A673 (cell line): ENCODE data around the gene HLCS. TPM values are rescaled to one million over a fixed set of nuclear protein-coding genes. Genes with fewer than 3 reads are reported as not detected.

Experiments used
- BruUV-seq: library from RNA; stranded (reverse); fragments of 400-500 nt; replicated peaks from 2 replicates; lab custom pipeline; 2021; lab: Mats Ljungman, UMichigan
- CTCF ChIA-PET: fragments of 300-600 bp; sonication (Branson Sonifier 250); formaldehyde crosslinking; loops from one replicate; lab custom pipeline; 2022; ENCODE audit warnings: antibody characterized with exemption; lab: Charles Lee
- POLR2A ChIA-PET: fragments of 300-600 bp; sonication (Branson Sonifier 250); formaldehyde crosslinking; loops from one replicate; lab custom pipeline; 2022; ENCODE audit warnings: antibody characterized with exemption; ENCODE audit not compliant: low non-redundant PET; lab: Charles Lee
- DNase-seq: peaks from one replicate; pipeline ENCODE4 v3.0.0-alpha.2; 2015; ENCODE audit warnings: low spot score
- H3K27ac ChIP-seq: fragments of 200-600 bp; sonication (generic); 2 replicates; pipeline ENCODE4 v1.5.1; 2016; ENCODE audit warnings: mixed run types, low read depth, mild to moderate bottlenecking, mixed read lengths, antibody characterized with exemption, low read length; ENCODE audit not compliant: poor library complexity, severe bottlenecking
- H3K27me3 ChIP-seq: fragments of 200-600 bp; sonication (generic); replicated peaks from 2 replicates; pipeline ENCODE4 v1.6.1; 2017; ENCODE audit warnings: mixed run types, low read depth, mild to moderate bottlenecking, mixed read lengths, antibody characterized with exemption, low read length; ENCODE audit not compliant: insufficient read depth, poor library complexity
- H3K36me3 ChIP-seq: fragments of 200-600 bp; sonication (generic); 2 replicates; pipeline ENCODE4 v1.6.1; 2016; ENCODE audit warnings: mixed run types, mild to moderate bottlenecking, mixed read lengths, antibody characterized with exemption, low read length; ENCODE audit not compliant: insufficient read depth, poor library complexity, severe bottlenecking
- H3K4me1 ChIP-seq: fragments of 200-600 bp; sonication (generic); 2 replicates; pipeline ENCODE4 v1.6.1; 2017; ENCODE audit warnings: mixed run types, mild to moderate bottlenecking, mixed read lengths, antibody characterized with exemption, low read length; ENCODE audit not compliant: insufficient read depth, poor library complexity, severe bottlenecking
- H3K4me3 ChIP-seq: fragments of 200-600 bp; sonication (generic); 2 replicates; pipeline ENCODE4 v1.5.1; 2016; ENCODE audit warnings: low read depth, mixed run types, mild to moderate bottlenecking, mixed read lengths, low read length; ENCODE audit not compliant: poor library complexity, severe bottlenecking
- H3K9me3 ChIP-seq: fragments of 200-600 bp; sonication (generic); 2 replicates; pipeline ENCODE4 v1.6.1; 2016; ENCODE audit warnings: mixed run types, low read depth, mild to moderate bottlenecking, mixed read lengths, antibody characterized with exemption, low read length; ENCODE audit not compliant: poor library complexity, severe bottlenecking
- EZH2 ChIP-seq: fragments of 200-600 bp; sonication (generic); IDR thresholded peaks from 2 replicates; pipeline ENCODE4 v1.6.1; 2017; ENCODE audit warnings: borderline replicate concordance, low read depth, mild to moderate bottlenecking, mixed read lengths, antibody characterized with exemption, low read length; ENCODE audit not compliant: poor library complexity, severe bottlenecking
- intact Hi-C: fragments of 100-400 bp; cut with micrococcal nuclease; formaldehyde crosslinking; loops from one replicate; pipeline ENCODE4 v1.10.0; 2022; ENCODE audit not compliant: unreplicated experiment
- total RNA-seq: library from RNA; stranded (reverse); gene quantifications from 2 replicates; pipeline ENCODE4 v1.2.3, GENCODE V29; 2021
- TF ChIP-seq, protein P1 (sequence below): fragments of 300-800, 200-600 bp; sonication (generic); conservative IDR thresholded peaks from 2 replicates; pipeline ENCODE4 v1.5.1; 2017; ENCODE audit warnings: low read depth, mild to moderate bottlenecking, antibody characterized with exemption, low read length, moderate library complexity, mixed read lengths

The HLCS gene
- total RNA-seq, 1 experiment from 2014 or later: 15.3 TPM

GRCh38 chr21:36783612-36784374 is 182.7 kb downstream of the HLCS start:
- peaks cover 13% of the 10 kb centered on the region for H3K4me1 ChIP-seq
- no peak overlapping the region for H3K27ac ChIP-seq
- no peaks in the 10 kb centered on the region for H3K27me3 ChIP-seq
- H3K4me3 ChIP-seq: no peak overlapping the region
- CTCF ChIA-PET: no interaction called here
- no peak for DNase-seq
- H3K9me3 ChIP-seq: no peaks in the 10 kb centered on the region
- no peak for TF ChIP-seq EZH2
- TF ChIP-seq, protein P1, sequence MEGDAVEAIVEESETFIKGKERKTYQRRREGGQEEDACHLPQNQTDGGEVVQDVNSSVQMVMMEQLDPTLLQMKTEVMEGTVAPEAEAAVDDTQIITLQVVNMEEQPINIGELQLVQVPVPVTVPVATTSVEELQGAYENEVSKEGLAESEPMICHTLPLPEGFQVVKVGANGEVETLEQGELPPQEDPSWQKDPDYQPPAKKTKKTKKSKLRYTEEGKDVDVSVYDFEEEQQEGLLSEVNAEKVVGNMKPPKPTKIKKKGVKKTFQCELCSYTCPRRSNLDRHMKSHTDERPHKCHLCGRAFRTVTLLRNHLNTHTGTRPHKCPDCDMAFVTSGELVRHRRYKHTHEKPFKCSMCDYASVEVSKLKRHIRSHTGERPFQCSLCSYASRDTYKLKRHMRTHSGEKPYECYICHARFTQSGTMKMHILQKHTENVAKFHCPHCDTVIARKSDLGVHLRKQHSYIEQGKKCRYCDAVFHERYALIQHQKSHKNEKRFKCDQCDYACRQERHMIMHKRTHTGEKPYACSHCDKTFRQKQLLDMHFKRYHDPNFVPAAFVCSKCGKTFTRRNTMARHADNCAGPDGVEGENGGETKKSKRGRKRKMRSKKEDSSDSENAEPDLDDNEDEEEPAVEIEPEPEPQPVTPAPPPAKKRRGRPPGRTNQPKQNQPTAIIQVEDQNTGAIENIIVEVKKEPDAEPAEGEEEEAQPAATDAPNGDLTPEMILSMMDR: no peak
- H3K36me3 ChIP-seq: no peaks in the 10 kb centered on the region
- POLR2A ChIA-PET: no interaction called here
- intact Hi-C loops: no loop called here
- no TSS peak for BruUV-seq

GRCh38 chr21:36780861-36781260 is 185.6 kb downstream of the HLCS start:
- Histone ChIP-seq H3K27me3 (no peaks in the 10 kb centered on the region), H3K27ac (no peak overlapping the region), H3K4me1 (no peaks in the 10 kb centered on the region), H3K36me3 (no peaks in the 10 kb centered on the region), H3K4me3 (no peak overlapping the region), H3K9me3 (no peaks in the 10 kb centered on the region)
- CTCF ChIA-PET: no interaction called here
- no peak for DNase-seq
- intact Hi-C loops: no loop called here
- POLR2A ChIA-PET: no interaction called here
- no TSS peak for BruUV-seq
- TF ChIP-seq, protein P1: no peak
- TF ChIP-seq EZH2: no peak

DNA sequence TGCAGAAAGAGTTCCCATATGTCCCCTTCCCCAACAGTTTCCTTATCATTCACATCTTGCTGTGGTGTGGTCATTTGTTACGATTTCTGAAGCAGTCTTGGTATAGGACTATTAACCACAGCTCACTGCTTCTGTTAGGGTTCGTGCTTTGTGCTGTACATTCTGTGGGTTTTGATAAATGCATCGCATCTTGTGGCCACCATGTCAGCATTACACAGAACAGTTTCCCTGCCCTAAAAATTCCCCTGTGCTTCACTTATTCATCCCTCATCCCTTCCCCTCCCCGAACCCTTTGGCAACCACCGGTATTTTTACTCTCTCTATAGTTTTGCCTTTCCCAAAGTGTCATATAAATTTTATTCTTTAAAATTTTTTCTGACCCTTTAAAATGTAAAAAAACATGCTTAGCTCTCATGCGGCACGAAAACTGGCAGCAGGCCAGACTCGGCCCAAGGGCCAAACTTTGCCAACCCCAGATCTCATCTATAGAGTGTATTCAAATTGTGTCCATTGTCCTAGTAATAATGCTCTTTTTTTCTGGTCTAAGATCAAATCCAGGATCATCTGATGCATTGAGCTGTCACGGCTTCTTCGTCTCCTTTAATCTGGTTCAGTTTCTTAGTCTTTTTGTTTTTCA is 189.4 kb downstream of the HLCS start:
- Histone ChIP-seq H3K4me1 (no peaks in the 10 kb centered on the region), H3K9me3 (no peaks in the 10 kb centered on the region), H3K27ac (no peak overlapping the region), H3K27me3 (no peaks in the 10 kb centered on the region), H3K4me3 (no peak overlapping the region), H3K36me3 (no peaks in the 10 kb centered on the region)
- intact Hi-C loops: no loop called here
- POLR2A ChIA-PET: no interaction called here
- no TSS peak for BruUV-seq
- TF ChIP-seq EZH2: no peak
- TF ChIP-seq, protein P1: no peak
- CTCF ChIA-PET: no interaction called here
- DNase-seq: no peak
